Inflammatory macrophage treated with lipopolysaccharide for 4 hours (primary cell): ENCODE measurements around the gene ITGB2.

ENCODE experiments used
- DNase-seq: peaks from one replicate; pipeline ENCODE4 v3.0.0-alpha.2; 2020

ITGB2 gene

DNA sequence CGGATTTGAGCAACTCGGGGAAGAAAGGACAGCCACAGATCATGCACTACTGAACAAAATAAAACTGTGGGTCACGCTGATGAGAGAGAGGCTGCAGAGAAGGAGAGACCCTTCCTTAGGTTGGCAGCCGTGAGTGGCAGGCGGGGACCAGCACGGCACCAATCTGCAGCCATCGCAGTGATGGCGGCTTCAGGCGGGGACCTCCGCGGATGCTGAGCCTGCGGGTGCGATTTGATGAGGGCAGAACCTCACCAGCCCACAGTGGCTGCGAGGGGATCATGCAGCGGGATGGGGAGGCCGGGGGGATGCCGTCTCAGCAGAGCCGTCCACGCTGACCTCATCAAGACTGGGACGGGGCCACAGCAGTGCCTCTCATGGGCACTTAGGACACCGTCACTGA lies 11.8 kb downstream of the ITGB2 start:
- DNase-seq, result no peak

DNA sequence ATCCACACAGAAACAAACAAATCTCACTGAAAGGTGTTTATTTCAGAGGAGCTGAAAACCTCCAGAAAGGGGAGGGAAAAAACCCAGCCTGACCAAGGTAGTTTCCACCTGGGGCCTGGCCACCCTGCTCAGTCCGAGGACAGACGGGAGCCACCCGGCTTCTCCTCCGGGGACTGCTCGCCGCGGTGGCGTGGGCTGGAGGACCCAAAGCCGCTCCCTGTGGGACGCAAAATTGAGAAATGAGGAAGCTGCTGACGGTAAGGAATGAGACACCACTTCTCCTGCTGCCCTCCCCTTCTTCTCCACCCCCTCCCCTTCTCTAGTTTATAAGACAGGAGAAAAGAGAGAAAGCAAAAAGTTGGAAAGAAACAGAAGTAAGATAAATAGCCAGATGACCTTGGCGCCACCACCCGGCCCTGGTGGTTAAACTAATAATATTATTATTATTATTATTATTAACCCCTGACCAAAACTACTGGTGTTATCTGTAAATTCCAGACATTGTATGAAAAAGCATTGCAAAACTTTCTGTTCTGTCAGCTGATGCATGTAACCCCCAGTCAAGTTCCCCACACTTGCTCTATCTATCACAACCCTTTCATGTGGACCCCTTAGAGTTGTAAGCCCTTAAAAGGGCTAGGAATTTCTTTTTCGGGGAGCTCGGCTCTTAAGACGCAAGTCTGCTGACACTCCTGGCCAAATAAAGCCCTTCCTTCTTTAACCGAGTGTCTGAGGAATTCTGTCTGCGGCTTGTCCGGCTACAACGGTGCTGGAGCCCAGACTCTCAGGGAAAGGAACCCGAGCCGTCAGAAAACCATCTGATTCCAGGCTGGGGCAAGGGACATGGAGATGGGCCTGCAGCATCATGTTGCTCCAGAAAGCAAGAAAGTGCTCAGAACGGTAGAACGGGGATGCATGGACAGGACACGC lies 12.5 kb downstream of the ITGB2 start:
- DNase-seq, result peak; percentile 93

DNA sequence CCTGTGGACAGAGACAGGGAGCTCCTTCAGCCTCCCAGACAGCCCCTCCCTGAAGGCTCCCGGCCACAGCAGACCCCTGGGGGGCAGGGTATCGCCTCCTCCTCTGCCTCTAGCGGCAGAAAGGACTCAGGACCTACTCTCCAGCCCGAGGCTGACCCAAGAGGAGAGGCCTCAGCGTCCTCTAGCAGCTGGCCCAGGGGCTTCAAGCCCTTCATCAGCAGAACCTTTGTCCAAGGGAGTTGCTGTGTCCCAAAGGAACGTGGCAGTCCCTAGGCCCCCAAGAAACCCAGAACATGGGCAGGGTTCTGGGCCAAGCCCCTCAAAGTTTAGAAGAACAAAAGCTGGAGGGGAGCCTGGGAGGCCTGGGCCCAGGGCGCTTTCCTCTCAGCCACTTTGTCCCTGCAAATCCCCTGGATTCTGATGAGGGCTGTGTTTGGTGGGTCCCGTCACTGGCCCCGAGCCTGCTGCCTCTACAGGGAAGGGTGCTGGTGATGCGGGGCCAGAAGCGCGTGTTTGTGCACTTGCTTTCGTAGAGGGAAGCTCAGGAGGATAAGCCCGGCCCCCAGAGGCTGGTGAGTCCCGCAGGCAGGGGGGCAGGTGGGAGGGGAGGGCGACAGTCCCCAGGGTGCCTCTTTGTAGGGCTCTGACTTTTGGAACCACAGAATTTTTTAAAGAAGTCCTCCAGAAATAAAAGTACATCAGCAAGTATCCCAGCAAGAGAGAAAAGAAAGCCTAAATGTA lies 13.3 kb downstream of the ITGB2 start:
- DNase-seq, result no peak

DNA sequence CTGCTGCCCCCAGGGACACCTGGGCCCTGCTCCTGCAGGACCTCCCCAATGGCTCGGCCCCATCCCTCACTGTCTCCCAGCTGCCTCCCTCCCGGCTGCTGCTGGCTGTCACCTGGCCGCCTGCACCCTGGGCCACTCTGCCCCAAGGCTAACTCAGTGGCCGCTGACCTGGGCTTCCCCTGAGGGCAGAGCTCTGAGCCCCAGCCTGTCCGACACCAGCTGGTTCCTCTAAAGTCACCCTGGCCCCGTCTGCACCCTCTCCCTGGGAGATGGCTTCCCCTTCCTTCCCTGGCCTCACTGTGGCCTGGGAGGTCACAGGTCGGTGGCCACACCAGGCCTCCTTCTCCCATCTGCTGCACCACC lies 15.0 kb downstream of the ITGB2 start:
- DNase-seq, result peak; percentile 46

DNA sequence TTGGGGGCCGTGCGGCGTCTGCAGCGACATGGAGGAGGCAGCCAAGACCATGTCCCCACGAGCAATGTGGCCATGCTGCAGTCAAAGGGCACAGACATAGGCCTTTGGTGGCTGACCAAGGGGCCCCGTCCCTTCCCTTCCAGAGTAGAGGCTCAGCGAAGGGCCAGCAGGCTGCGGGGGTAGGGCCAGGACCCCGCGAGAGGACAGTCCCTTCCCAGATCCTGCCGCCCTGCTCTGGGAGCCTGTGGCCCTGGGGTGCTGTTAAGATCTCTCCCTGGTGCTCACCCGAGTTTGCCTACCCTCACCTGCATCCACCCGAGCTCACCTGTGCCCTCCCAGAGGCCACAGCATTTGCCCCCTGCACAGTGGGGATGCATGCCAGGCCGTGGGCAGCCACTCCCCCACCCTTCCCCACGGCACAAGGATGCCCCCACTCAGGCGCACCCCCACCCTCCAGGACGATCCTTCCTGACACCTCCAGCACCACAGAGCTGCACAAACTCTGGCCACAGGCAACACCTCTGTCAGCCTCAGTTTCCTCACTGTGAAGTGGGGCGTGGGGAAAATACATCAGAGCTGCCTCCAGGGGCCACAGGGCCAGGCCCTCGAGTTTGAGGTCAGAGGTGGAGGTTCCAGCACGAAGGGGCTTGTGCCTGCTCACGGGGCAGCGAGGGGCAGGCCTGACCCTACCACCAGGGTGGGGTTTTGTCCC lies 15.5 kb downstream of the ITGB2 start:
- DNase-seq, result no peak

DNA sequence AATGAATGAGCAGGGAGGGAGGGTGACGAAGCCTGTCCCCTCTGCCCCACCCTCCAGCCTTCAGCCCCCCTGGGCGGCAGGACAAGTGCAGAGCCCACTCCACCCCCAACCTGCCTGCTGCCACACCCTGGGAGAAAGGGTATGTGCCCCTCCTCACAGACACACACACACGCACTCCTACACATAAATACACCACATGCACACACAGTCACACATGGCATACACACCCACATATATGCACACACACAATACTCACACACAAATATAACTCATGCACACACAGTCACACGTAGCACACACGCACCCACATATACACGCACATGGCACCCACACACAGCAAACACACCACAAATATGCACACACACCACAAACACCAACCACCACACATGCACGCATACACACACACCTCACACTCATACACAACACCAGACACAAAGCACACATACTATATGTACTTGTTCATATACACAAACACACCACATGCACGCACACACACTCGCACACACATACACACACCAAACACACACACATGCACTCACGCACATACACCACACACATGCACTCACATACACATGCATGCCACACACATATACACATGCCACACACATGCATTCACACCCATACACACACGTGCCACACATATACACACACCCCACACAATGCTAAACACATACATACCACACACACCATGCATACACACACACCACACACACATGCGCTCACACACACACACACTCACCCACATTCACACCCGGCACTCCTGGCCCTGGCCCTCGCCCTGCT lies 16.4 kb downstream of the ITGB2 start:
- DNase-seq, result no peak

DNA sequence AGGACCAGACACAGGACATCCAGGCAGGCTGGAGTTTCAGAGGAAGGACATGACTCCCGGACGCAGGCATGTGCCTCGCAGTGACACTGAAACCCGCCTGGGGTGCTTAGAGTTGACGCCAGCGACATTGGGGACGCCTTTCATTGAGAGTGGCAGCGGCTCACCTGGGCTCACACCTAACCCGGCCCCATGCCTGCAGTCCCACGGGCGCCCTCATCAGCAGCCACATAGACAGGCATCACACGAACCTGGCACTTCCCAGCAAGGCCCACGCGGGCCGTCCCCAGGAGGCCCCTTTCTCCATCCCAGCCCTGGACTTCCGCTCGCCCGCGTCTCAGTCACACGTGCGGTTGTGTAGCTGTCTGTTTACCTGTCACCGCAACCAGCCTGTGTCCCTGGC lies 17.0 kb downstream of the ITGB2 start:
- no peak for DNase-seq

DNA sequence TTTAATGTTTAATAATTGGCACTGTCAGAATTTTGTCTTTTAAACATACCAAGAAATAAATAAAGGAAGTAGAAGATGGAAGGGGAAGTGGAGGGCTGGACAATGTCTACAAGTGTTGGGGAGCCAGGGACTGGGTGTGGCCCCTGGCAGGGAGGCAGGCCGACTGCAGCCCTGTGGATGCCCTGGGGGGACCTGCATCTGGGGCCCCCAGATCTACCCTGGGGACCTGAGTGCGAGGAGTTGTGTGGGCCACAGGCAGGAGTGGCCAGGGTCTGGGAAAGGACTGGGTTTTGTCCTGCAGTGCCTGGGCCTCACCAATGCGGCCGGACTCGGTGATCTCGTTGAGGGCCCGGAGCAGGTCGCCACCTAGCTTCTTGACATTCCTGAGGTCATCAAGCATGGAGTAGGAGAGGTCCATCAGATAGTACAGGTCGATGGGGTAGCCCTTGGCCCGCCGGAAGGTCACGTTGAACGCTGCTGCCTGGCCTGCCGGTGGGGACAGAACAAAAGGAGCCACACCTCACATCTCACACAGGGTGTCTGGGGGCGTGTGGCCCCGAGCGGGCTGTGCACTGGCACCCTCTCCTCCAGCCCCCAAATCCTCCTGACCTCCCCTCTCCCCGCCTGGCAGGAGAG lies 17.5 kb downstream of the ITGB2 start:
- peak; percentile 60 for DNase-seq

DNA sequence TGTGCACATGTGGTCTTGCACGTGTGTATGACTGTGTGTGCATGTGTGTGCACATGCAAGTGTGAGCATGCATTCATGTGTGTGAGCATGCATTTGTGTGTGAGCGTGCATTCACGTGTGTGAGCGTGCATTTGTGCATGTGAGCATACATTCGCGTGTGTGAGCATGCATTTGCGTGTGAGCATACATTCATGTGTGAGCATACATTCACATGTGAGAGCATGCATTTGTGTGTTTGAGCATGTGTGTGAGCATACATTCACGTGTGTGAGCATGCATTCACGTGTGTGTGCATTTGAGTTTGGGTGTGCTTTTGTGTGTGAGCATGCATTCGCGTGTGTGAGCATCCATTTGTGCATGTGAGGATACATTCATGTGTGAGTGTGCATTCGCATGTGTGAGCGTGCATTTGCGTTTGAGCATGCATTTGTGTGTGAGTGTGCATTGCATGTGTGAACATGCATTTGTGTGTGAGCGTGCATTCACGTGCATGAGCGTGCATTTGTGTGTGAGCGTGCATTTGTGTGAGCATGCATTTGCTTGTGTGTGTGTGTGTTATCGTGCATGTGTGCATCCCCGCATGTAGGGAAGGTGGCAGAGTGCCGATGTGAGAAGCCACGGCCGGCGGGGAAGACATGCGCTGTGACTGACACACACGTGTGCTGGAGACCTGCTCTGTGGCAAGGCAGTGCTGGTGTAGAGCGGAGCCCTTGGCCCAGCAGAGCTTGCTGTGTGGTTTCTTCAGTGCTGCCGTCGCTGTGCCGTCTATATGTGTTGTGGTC lies 18.2 kb downstream of the ITGB2 start:
- no peak for DNase-seq

DNA sequence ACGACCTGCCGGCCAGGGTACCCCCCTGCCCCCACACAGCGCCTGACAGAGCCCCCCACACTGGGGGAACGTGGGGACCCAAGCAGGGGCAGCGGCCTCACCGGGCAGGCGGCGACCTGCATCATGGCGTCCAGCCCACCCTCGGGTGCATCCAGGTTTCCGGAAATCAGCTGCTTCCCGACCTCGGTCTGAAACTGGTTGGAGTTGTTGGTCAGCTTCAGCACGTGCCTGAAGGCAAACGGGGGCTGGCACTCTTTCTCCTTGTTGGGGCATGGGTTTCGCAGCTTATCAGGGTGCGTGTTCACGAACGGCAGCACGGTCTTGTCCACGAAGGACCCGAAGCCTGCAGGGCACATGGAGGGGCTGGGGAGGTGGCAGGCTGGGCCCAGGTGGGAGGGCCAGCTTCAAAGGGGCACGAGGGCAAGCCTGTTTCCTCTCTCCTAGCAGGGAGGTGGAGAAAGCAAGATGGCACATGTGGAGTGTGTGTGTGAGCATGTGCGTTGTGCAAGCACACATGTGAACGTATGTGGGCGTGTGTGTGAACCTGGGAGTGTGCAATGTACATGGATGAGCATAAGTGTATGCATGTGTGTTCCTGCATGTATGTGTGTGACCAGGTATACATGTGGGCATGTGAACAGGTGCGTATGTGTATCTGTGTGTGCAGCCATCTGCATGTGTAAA lies 19.2 kb downstream of the ITGB2 start:
- DNase-seq, result no peak

DNA sequence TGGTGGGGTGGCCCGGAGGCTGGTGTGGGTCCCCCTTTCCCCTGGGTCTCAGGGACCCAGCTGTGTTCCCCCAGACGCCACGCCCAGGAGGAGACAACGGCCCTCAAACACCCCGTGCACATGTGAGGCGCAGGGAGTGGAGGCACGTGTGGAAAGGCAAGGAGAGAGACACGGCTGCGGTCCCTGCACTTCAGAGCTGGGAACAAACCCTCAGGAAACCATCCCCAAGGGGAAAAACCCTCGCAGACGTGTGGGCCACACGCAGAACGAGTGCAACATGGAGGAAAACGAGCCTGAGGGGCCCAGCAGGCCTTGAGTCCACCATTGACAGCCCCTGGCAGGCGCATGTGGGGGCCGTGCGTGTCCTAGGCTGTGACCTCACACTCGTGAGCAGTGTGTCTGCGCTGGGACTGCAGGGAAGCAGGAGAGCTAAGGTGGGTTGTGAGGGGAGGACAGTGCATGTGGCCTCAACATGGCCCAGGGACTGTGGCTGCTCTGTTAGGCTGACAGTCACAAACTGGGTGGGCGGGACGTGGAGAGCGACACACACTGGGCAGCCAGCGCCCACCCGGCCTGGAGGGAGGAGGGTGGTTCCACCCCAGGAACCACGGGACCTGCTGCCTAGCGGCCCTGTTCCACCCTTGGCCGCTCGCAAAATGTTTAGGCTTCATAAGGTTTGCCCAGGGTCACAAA lies 20.0 kb downstream of the ITGB2 start:
- DNase-seq, result no peak

DNA sequence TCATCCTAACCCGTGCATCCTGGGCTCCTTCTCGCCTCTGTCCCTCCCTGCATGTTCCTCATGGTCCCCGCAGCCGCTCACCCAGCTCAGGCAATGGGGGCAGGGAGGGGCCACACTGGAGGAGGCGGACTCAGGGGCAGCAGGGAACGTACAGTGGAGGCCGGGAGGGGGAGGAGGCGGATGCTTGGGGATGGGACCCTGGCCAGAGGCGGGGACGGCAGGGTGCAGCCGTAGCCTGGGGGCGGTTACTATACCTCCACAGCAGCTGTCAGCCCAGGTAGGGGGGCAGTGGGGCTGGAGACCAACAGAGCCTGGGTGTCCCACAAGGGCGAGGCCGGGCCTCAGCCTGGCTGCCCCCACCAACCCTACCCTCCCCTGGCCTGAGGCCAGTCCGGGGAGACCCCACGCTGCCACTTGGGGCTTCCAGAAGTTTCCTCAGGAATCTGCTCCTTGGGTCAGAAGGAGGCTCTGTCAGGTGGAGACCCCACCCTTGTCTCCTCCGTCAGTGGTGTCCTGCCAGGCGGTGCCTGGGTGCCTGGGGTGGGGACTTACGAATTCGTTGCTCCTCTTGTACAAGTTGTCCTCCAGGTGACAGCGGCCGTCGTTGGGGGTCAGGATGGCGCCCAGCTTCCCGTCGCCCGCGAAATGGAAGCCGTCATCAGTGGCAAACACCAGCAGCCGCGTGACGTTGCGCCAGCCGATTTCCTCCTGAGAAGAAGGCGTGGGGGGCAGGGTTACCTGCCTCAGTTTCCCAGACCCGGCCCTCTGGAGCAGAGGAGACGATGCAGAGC lies 20.7 kb downstream of the ITGB2 start:
- no peak for DNase-seq

DNA sequence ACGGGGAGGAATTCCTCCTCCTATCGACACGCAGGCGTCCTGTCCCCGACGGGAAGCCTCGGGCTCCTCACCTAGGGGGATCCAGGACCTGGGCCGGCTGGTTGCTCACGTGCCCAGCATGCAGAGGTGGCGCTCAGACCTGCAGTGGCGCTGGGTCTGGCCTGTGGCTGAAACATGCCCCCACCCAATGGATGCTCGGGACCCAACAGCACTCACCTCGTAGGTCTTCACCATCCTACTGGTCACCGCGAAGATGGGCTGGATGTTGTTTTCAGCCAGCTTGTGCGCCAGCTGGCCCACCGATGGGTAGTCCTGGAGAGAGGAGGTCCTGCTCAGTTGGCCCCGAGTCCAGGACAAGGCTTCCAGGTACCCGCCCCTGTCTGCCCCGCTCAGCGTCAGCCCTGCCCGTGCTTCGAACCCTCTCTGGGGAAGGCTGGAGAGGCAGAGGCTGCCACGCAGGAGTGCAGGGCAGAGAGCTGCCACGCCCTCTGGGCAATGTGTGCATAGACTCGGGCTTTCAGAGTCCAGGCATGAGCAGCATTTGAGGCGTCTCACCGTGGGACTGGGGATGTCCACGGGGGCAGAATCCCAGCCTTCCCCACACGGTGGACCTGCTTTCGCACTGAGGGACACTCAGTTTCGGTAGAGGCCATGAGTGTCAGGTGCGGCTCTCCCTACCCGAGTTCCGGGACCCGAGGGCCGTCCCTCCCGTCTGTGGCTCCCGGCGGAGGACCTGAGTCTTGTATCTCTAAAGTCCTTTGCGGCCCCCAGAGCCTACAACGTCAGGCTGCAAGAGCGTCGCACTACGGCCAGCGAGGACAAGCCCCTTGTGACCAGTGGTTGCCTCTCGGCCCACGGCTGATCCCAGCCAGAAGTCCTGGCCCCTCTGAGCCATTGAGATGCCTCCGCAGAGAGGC lies 21.6 kb downstream of the ITGB2 start:
- DNase-seq, result no peak

DNA sequence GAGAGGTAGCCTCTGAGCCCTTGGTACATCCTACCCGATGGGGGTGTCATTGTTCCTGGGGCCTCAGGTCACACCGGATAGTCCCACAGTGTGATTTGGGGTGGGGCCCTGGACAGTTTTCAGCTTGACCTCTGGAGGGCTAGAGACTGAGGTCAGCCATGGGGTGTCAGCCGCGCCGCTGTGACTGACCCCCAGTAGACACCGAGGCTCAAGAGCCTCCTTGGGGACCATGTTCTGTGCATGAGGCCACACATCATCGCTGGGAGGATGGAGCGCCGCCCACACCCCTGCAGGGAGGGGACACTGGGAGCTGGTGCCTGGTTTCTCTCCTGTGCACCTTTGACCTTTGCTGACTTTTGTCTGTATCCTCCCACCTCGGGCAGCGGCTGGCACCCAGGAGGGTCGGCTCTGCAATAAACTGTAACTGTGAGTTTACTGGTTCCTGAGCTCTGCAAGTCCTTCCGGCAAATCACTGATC lies 22.6 kb downstream of the ITGB2 start:
- DNase-seq, result no peak

DNA sequence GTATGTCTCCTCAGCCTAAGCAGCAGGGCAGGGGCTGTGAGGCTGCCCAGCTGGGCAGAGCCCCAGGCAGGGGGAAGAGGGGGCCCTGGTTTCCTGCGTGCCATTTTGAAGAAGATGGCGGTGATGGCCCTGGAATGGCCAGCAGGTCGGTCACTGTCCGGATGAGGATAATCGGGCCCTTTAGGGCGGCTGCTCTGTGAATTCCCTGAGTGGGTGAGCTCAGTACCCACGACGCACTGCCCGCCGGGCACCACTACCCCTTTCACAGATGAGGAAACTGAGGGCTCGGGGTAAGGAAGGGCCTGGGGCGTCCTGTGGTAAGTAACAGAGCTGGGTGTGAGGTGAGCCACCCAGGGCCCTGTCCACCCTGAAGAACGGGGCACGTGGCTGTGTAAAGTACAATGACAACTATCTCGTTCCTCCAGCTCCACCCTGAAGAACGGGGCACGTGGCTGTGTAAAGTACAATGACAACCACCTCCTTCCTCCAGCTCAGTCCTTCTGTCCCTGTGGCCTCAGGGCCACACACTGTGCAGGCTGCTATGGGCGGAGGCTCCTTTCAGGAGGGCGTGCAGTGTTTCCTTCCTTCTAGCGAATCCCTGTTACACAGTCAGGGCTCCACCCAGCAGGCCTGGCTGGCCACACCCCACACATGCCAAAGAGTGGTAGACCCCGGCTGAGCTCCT lies 23.2 kb downstream of the ITGB2 start:
- peak; percentile 80 for DNase-seq

DNA sequence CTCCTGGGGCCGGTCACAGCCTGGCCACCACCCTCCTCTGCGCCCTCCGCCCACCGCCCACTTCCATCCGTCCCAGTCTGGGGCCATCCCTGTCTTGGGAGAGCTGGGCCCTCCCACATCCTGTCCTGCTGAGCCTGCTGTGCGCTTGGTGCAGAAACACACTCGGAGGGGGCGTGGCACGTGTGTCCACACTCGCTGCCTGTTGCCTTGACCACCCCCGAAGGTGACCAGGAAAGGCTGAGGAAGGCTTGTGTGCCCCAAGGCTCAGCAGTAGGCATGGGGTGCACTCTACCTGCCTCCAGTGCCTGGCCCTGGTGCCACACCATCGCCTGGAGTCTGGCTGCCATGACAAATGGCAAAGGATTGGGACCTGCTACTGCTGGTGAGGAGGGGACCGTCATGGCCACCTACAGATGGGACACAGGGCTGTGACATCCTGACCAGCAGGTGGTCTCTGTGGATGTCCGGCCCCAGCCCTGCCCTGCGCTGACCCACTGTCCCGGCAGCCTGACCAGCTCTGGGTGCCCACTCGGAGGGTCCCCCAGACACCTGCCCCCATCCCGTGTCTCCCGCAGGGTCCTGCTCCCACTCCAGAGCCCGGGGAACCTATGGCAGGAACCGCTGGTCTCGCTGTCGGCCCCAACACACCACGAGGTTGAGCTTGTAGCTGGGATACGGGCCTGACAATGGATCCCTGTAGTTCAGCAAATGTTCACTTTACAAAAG lies 24.0 kb downstream of the ITGB2 start:
- no peak for DNase-seq

DNA sequence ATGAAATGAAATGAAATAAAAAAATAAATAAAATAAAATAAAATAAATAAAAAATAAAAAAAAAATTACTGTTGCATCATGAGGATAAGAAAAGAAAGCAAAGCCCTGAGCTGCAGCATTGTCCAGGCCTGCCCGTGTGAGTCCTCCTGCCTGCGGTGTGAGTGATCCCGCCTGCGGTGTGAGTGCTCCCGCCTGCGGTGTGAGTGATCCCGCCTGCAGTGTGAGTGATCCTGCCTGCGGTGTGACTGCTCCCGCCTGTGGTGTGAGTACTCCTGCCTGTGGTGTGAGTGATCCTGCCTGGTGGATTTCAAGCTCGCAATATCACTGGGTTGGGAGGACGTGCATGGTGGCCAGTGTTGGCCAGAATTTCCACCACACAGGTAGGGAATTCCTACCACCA lies 24.8 kb downstream of the ITGB2 start:
- no peak for DNase-seq
